Subcutaneous adipose tissue (tissue), 4 donors: ENCODE measurements around the gene NEUROG2. TPM values are rescaled to one million over a fixed set of nuclear protein-coding genes. Genes with fewer than 3 reads are reported as not detected.

Source experiments
- CTCF ChIP-seq: fragments of 450-650 bp; IDR thresholded peaks from one replicate; pipeline ENCODE4 v1.5.1; 2016; ENCODE audit warnings: low read depth, mild to moderate bottlenecking, control low read depth, antibody characterized with exemption, moderate library complexity
- total RNA-seq, 4 donors: library from RNA; depleted of rRNA; stranded (reverse); fragments of >200 nt; gene quantifications; one replicate each; pipeline ENCODE4 v1.1.0, GENCODE V29; 2016

Gene NEUROG2
- total RNA-seq, 4 donors from 2014 or later = not detected

GRCh38 chr4:112552668-112553067 is 36.7 kb upstream of the NEUROG2 start:
- TF ChIP-seq CTCF = no peak

DNA sequence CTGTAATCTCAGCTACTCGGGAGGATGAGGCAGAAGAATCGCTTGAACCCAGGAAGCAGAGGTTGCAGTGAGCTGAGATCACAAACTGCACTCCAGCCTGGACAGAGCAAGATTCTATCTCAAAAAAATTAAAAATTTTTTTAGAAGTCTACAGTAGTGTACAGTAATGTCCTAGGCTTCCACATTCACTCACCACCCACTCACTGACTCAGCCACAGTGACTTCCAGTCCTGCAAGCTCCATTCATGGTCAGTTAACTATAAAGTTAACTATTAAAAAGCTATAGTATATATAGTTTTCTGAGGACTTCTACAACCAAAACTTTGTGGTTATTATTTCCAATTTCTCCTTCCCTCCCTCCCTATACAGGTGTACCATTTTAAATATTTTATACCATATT is 34.7 kb upstream of the NEUROG2 start:
- TF ChIP-seq CTCF = no peak

GRCh38 chr4:112546476-112546875 is 30.5 kb upstream of the NEUROG2 start:
- no peak for TF ChIP-seq CTCF

DNA sequence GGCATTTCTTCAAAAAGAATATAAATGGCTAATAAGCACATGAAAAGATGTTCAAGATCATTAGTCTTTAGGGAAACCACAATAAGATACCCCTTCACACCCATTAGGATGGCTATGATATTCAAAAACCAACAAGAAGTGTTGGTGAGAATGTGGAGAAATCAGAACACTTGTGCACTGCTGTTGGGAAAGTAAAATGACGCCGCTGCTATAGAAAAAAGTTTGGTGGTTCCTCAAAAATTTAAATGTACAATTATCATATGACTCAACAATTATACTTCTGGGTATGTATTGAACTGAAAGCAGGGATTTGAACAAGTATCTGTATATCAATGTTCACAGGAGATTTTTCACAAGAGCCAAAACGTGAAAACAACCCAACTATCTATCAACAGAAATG is 29.4 kb upstream of the NEUROG2 start:
- no peak for TF ChIP-seq CTCF

GRCh38 chr4:112540695-112541094 is 24.7 kb upstream of the NEUROG2 start:
- TF ChIP-seq CTCF = no peak

DNA sequence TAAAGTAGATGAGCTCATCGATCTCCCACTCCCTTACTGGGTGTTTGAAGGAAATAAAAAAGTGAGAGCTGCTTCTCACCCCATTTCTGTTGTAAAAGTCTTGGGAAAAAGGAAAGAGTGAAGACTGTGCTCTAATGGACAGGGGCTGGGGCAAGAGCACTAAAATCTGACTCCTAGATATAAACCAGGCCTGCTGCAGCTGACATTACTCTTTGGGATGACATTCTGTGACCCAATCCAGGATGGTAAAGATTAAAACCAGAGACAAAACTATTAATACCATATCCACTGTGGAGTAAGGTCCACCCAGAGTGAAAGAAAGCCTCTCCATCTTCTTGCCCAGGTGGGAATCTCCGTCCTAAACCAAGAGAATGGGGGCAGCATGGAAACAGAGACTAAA is 20.1 kb upstream of the NEUROG2 start:
- TF ChIP-seq CTCF = no peak

DNA sequence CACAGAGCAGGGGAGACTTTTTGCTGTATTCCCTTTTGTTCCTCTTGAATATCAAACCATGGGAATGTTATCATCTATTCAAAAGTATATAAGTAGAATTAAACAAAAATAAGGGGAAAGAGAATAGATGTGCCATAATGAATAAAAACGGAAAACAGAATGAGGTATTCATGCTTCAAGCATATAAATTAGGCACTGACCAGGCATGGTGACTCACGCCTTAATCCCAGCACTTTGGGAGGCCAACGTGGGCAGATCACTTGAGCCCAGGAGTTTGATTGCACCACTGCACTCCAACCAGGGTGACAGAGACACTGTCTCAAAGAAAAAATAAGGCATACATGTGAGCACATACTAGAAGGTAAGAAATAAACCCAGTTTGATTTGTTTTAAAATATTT is 16.3 kb upstream of the NEUROG2 start:
- TF ChIP-seq CTCF = no peak

DNA sequence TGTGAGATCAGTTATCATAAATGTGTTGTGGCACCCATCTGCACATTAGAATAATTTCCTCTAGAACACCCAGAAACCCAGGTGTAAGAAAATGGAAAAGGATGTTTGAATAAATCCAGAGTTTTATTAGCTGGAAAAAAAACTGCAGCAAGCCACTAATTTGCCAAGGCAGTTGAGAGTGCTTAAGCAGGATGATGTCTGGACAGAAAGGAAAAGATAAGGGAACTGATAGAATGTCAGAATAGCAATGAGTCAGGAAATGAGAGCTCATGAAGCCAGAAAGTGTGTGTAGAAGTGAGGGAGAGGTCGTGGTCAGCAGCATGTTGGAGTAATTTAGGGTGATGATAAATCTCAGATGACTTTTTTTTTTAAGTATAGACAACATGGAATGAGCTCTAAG is 15.2 kb upstream of the NEUROG2 start:
- TF ChIP-seq CTCF = no peak
